SK-N-MC (cell line): Measurements from ENCODE around the gene MXRA8.

Experiments used
- EZH2 ChIP-seq: fragments of 200-600 bp; sonication (generic); IDR thresholded peaks from one replicate; pipeline ENCODE4 v1.6.1; 2017; ENCODE audit warnings: antibody characterized with exemption
- FOXP2 ChIP-seq: optimal IDR thresholded peaks from 2 replicates; pipeline ENCODE3; 2011; ENCODE audit warnings: mild to moderate bottlenecking, moderate library complexity; ENCODE audit not compliant: insufficient read depth; ENCODE audit errors: extremely low read length, control extremely low read depth
- POLR2AphosphoS5 ChIP-seq: IDR thresholded peaks from 2 replicates; pipeline ENCODE4 v1.6.1; 2012; ENCODE audit warnings: mild to moderate bottlenecking, low read depth, low read length, borderline replicate concordance

- TF ChIP-seq FOXP2, result no peak
- TF ChIP-seq EZH2, result no peak
- no peak for TF ChIP-seq POLR2AphosphoS5
Measured at GRCh38 chr1:1327291-1327690, 31.1 kb downstream of the MXRA8 start.
